Neural cell (in vitro differentiated cells): ENCODE results near the gene PIK3R6.

Experiments
- EP300 ChIP-seq: fragments of 450-650 bp; conservative IDR thresholded peaks from 2 replicates; pipeline ENCODE4 v1.6.1; 2014; ENCODE audit warnings: antibody characterized with exemption, mild to moderate bottlenecking, moderate library complexity; ENCODE audit not compliant: poor library complexity, severe bottlenecking
- EZH2 ChIP-seq: fragments of 200-600, 300-800 bp; shearing (Covaris generic), sonication (generic); IDR thresholded peaks from 2 replicates; pipeline ENCODE4 v1.6.1; 2014; ENCODE audit warnings: antibody characterized with exemption, low read length, borderline replicate concordance, mild to moderate bottlenecking; ENCODE audit not compliant: insufficient read depth, poor library complexity, severe bottlenecking
- MXI1 ChIP-seq: fragments of 450-650 bp; conservative IDR thresholded peaks from 2 replicates; pipeline ENCODE4 v1.6.1; 2014; ENCODE audit warnings: antibody characterized with exemption, mild to moderate bottlenecking; ENCODE audit not compliant: poor library complexity, severe bottlenecking
- POLR2AphosphoS5 ChIP-seq: IDR thresholded peaks from 2 replicates; pipeline ENCODE4 v1.6.1; 2012
- RAD21 ChIP-seq: fragments of 450-650 bp; conservative IDR thresholded peaks from 2 replicates; pipeline ENCODE4 v1.6.1; 2014; ENCODE audit warnings: antibody characterized with exemption, mild to moderate bottlenecking, moderate library complexity
- REST ChIP-seq: IDR thresholded peaks from 2 replicates; pipeline ENCODE4 v1.6.1; 2012; ENCODE audit warnings: borderline replicate concordance
- SMC3 ChIP-seq: fragments of 450-650 bp; conservative IDR thresholded peaks from 2 replicates; pipeline ENCODE4 v1.6.1; 2014; ENCODE audit warnings: antibody characterized with exemption, mild to moderate bottlenecking, moderate library complexity; ENCODE audit not compliant: poor library complexity
- TF ChIP-seq, protein P1 (sequence below): fragments of 450-650 bp; IDR thresholded peaks from 2 replicates; pipeline ENCODE4 v1.5.1; 2014; ENCODE audit warnings: antibody characterized with exemption, mild to moderate bottlenecking, moderate library complexity; ENCODE audit not compliant: poor library complexity, severe bottlenecking

GRCh38 chr17:8818654-8819330 lies 48.7 kb downstream of the PIK3R6 start:
- TF ChIP-seq, protein P1, sequence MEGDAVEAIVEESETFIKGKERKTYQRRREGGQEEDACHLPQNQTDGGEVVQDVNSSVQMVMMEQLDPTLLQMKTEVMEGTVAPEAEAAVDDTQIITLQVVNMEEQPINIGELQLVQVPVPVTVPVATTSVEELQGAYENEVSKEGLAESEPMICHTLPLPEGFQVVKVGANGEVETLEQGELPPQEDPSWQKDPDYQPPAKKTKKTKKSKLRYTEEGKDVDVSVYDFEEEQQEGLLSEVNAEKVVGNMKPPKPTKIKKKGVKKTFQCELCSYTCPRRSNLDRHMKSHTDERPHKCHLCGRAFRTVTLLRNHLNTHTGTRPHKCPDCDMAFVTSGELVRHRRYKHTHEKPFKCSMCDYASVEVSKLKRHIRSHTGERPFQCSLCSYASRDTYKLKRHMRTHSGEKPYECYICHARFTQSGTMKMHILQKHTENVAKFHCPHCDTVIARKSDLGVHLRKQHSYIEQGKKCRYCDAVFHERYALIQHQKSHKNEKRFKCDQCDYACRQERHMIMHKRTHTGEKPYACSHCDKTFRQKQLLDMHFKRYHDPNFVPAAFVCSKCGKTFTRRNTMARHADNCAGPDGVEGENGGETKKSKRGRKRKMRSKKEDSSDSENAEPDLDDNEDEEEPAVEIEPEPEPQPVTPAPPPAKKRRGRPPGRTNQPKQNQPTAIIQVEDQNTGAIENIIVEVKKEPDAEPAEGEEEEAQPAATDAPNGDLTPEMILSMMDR, result no peak
- no peak for TF ChIP-seq SMC3
- no peak for TF ChIP-seq EP300
- TF ChIP-seq EZH2, result no peak
- TF ChIP-seq REST, result no peak
- TF ChIP-seq RAD21, result no peak
- no peak for TF ChIP-seq POLR2AphosphoS5
- TF ChIP-seq MXI1, result no peak
